D341Med (cell line): ENCODE measurements around the gene NOVA2.

Experiments used
- DNase-seq: peaks from one replicate; pipeline ENCODE4 v3.0.0; 2012; ENCODE audit warnings: low spot score

The NOVA2 gene

GRCh38 chr19:45924891-45925447 is 48.7 kb downstream of the NOVA2 start:
- no peak for DNase-seq

- DNase-seq, result peak; percentile 36
Observed at GRCh38 chr19:45922281-45922680, 51.4 kb downstream of the NOVA2 start.

- no peak for DNase-seq
Observed at GRCh38 chr19:45920458-45920857, 53.2 kb downstream of the NOVA2 start.

GRCh38 chr19:45919678-45920077 is 54.0 kb downstream of the NOVA2 start:
- DNase-seq, result no peak

- no peak for DNase-seq
Observed at GRCh38 chr19:45918721-45919120, 54.9 kb downstream of the NOVA2 start.

- DNase-seq, result no peak
Observed at GRCh38 chr19:45917421-45918091, 56.1 kb downstream of the NOVA2 start.

- peak; percentile 60 for DNase-seq
Observed at GRCh38 chr19:45913874-45914830, 59.5 kb downstream of the NOVA2 start, which contains the start of gene NANOS2. Gene NANOS2, minus strand, starts transcription at chr19:45914778. Its CDS starts 85 bp downstream, at chr19:45914693.

GRCh38 chr19:45911291-45911690 is 62.4 kb downstream of the NOVA2 start:
- DNase-seq, result no peak

GRCh38 chr19:45908956-45909355 is 64.7 kb downstream of the NOVA2 start:
- no peak for DNase-seq

- DNase-seq, result no peak
Observed at GRCh38 chr19:45906221-45906620, 67.4 kb downstream of the NOVA2 start.

- no peak for DNase-seq
Observed at GRCh38 chr19:45905011-45905410, 68.7 kb downstream of the NOVA2 start.

GRCh38 chr19:45902651-45903625 is 70.7 kb downstream of the NOVA2 start:
- peak; percentile 100 for DNase-seq

- no peak for DNase-seq
Observed at GRCh38 chr19:45901912-45902650, 71.6 kb downstream of the NOVA2 start, which contains the start of gene MYPOP. Gene MYPOP, minus strand, starts transcription at chr19:45902613. Its CDS starts 840 bp downstream, at chr19:45901773.

- peak; percentile 73 for DNase-seq
Observed at GRCh38 chr19:45901432-45901911, 72.2 kb downstream of the NOVA2 start.

- peak; percentile 19 for DNase-seq
Observed at GRCh38 chr19:45900738-45901431, 72.8 kb downstream of the NOVA2 start.

GRCh38 chr19:45899919-45900589 is 73.6 kb downstream of the NOVA2 start:
- peak; percentile 7 for DNase-seq

- no peak for DNase-seq
Observed at GRCh38 chr19:45899253-45899652, 74.4 kb downstream of the NOVA2 start.

- DNase-seq, result no peak
Observed at GRCh38 chr19:45897261-45897812, 76.3 kb downstream of the NOVA2 start.
